Keratinocyte (primary cell): Measurements from ENCODE around the gene PFKFB3. TPM values are rescaled to one million over a fixed set of nuclear protein-coding genes. Genes with fewer than 3 reads are reported as not detected.
A peak's percentile ranks its signal among the peaks of the same experiment; 100 is the strongest.

Source experiments
- DNase-seq: peaks from one replicate; pipeline ENCODE4 v3.0.0-alpha.2; 2011; ENCODE audit warnings: low read depth, missing footprints, low spot score
- FAIRE-seq: peaks from 2 replicates; lab custom pipeline; 2011; peaks lifted over from hg19 to GRCh38; lab: Jason Lieb, UNC
- H2AFZ ChIP-seq: 2 replicates; pipeline ENCODE4 v1.6.0; 2012; ENCODE audit warnings: low read length, control low read depth, inconsistent platforms; ENCODE audit not compliant: control insufficient read depth
- H3K27ac ChIP-seq: 2 replicates; pipeline ENCODE4 v1.5.1; 2011; ENCODE audit warnings: low read length; ENCODE audit not compliant: control insufficient read depth, insufficient read depth
- H3K27me3 ChIP-seq: 3 replicates; pipeline ENCODE4 v1.6.0; 2011; ENCODE audit warnings: low read length; ENCODE audit not compliant: control insufficient read depth, insufficient read depth; ENCODE audit errors: extremely low read depth
- H3K36me3 ChIP-seq, 2 experiments: 2 replicates in 1 of 2; 3 replicates in 1 of 2; pipeline ENCODE4 v1.5.1; 2011; ENCODE audit warnings: low read length in 2 of 2, mild to moderate bottlenecking in 1 of 2; ENCODE audit not compliant: control insufficient read depth in 2 of 2, insufficient read depth in 2 of 2; ENCODE audit errors: extremely low read depth in 1 of 2
- H3K4me1 ChIP-seq: 3 replicates; pipeline ENCODE4 v1.5.1; 2011; ENCODE audit warnings: low read length; ENCODE audit not compliant: control insufficient read depth, insufficient read depth; ENCODE audit errors: extremely low read depth
- H3K4me2 ChIP-seq: 3 replicates; pipeline ENCODE4 v1.6.0; 2011; ENCODE audit warnings: low read depth, low read length; ENCODE audit not compliant: control insufficient read depth, insufficient read depth; ENCODE audit errors: extremely low read depth
- H3K4me3 ChIP-seq, 3 experiments: fragments of 200-600 bp in 1 of 3; sonication (generic) in 1 of 3; 2 replicates in 2 of 3; 3 replicates in 1 of 3; pipeline ENCODE4 v1.5.1; 2011 to 2016; ENCODE audit warnings: low read length in 3 of 3, mild to moderate bottlenecking in 3 of 3, control low read depth in 2 of 3, inconsistent platforms in 1 of 3, low read depth in 1 of 3, mixed read lengths in 1 of 3, mixed run types in 1 of 3, moderate library complexity in 1 of 3; ENCODE audit not compliant: control insufficient read depth in 2 of 3, insufficient read depth in 2 of 3; ENCODE audit errors: extremely low read depth in 1 of 3
- H3K79me2 ChIP-seq: 2 replicates; pipeline ENCODE4 v1.6.0; 2012; ENCODE audit warnings: low read length; ENCODE audit not compliant: control insufficient read depth, insufficient read depth
- H3K9ac ChIP-seq: 3 replicates; pipeline ENCODE4 v1.6.0; 2011; ENCODE audit warnings: low read length; ENCODE audit not compliant: control insufficient read depth, insufficient read depth; ENCODE audit errors: extremely low read depth
- H3K9me1 ChIP-seq: 3 replicates; pipeline ENCODE4 v1.6.0; 2011; ENCODE audit warnings: low read length; ENCODE audit not compliant: control insufficient read depth, insufficient read depth; ENCODE audit errors: extremely low read depth
- H3K9me3 ChIP-seq: 2 replicates; pipeline ENCODE4 v1.5.1; 2012; ENCODE audit warnings: low read depth, low read length; ENCODE audit not compliant: control insufficient read depth
- H4K20me1 ChIP-seq: 3 replicates; pipeline ENCODE4 v1.6.0; 2011; ENCODE audit warnings: low read length; ENCODE audit not compliant: control insufficient read depth, insufficient read depth; ENCODE audit errors: extremely low read depth
- CTCF ChIP-seq, 3 experiments: IDR thresholded peaks in 1 of 3; conservative IDR thresholded peaks in 1 of 3; optimal IDR thresholded peaks in 1 of 3; 2 replicates in 2 of 3; 3 replicates in 1 of 3; pipeline versions ENCODE3 to v1.5.1; 2011; ENCODE audit warnings: low read length in 3 of 3, mild to moderate bottlenecking in 3 of 3, moderate library complexity in 2 of 3, control low read depth in 1 of 3, inconsistent platforms in 1 of 3; ENCODE audit not compliant: insufficient read depth in 2 of 3; ENCODE audit errors: extremely low read depth in 1 of 3
- EZH2 ChIP-seq: IDR thresholded peaks from one replicate; pipeline ENCODE4 v1.6.1; 2012; ENCODE audit warnings: inconsistent platforms, mild to moderate bottlenecking, low read length, moderate library complexity
- dilution Hi-C: fragments of 300-500 bp; cut with MboI; formaldehyde crosslinking; loops from one replicate; pipeline ENCODE4 v1.7.0; 2020; ENCODE audit warnings: low sequenced_read_pairs; ENCODE audit not compliant: extremely low pct_ligation_motif_present
- polyA plus RNA-seq, 5 experiments: library from polyadenylated mRNA; depleted of rRNA in 3 of 5; stranded (reverse) in 3 of 5; stranded (forward) in 1 of 5; unstranded in 1 of 5; fragments of >200 nt; gene quantifications; 1 replicate in 1 of 5; 2 replicates in 3 of 5; 3 replicates in 1 of 5; pipeline versions ENCODE4 v1.2.1 to v1.2.3, GENCODE V29; 2011 to 2012; ENCODE audit warnings: missing spikeins in 2 of 5, low read depth in 1 of 5, low replicate concordance in 1 of 5

The PFKFB3 gene
- polyA plus RNA-seq, 1 donor (not counting 4 experiments of a cell fraction or from before 2014, with no cell fraction given): 18.6 TPM

- no peaks in the 10 kb centered on the region for H3K36me3 ChIP-seq
- H3K4me1 ChIP-seq: peaks cover 16% of the 10 kb centered on the region
- H3K27ac ChIP-seq: peak overlapping the region; percentile 83
- no peak overlapping the region for H3K4me3 ChIP-seq
- no peak for DNase-seq
- no peaks in the 10 kb centered on the region for H3K79me2 ChIP-seq
- H3K9me1 ChIP-seq: no peaks in the 10 kb centered on the region
- dilution Hi-C loops: loop anchor here (25.0 kb wide), 1 partner anchor 113 kb away; no protein-coding TSS in a partner anchor
- no peak for FAIRE-seq
- no peak overlapping the region for H3K9ac ChIP-seq
- no peak overlapping the region for H2AFZ ChIP-seq
- H3K4me2 ChIP-seq: peak overlapping the region; percentile 83
- no peaks in the 10 kb centered on the region for H3K9me3 ChIP-seq
- H3K27me3 ChIP-seq: no peaks in the 10 kb centered on the region
- no peak for TF ChIP-seq EZH2
- no peak for TF ChIP-seq CTCF (optimal IDR thresholded peaks at IDR 0.05 in 1 of 3, IDR thresholded peaks at IDR 0.05 in 1 of 3, conservative IDR thresholded peaks at IDR 0.05 in 1 of 3; ENCODE audit: extremely low read depth in 1 of 3, insufficient read depth in 2 of 3, low read length in 3 of 3)
- H4K20me1 ChIP-seq: no peaks in the 10 kb centered on the region
Observed at GRCh38 chr10:6274484-6274883, 71.8 kb downstream of the PFKFB3 start.

DNA sequence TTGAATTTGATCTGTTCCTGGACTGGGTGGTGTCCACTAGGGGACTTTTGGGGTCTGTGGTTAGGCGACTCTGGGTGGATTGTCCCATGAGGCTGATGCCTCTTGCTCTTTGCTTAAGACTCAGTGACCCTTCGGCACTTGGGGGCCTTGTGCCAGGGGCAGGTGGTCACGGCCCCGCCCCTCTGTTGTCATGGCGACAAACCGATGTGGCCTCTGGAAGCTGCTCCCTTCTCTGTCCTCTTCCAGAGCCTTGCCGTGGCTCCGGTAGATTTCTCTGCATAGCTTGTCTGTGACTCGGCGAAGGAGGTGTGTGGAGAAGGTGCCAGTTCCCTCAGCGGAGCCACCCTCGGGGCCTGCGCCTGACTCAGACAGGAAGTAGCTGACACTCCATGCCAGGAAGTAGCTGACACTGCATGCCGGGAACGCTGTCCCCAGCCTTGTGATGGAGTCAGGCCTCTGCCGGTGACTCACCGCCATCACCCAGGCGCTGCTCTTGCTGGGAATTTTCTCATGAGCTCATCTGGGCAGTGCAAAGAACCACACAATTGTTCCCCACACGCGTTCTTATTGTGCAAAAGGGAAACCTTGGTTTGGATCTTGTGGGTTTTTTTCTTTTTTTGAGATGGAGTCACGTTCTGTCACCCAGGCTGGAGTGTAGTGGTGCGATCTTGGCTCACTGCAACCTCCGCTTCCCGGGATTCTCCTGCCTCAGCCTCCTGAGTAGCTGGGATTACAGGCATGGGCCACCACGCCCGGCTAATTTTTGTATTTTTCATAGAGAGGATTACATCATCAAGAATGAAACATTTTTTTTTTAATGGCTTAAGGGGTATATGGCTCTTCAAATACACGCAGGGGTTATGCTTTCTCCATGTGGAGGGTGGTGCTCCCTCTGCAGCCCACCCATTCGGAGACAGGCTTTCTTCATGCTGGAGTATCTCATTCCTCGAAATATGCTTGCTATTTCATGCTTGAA is 72.6 kb downstream of the PFKFB3 start:
- Histone ChIP-seq H3K27ac (peak overlapping the region; percentile 83), H2AFZ (peak overlapping the region; percentile 49), H3K79me2 (no peaks in the 10 kb centered on the region), H3K36me3 (no peaks in the 10 kb centered on the region), H3K4me2 (peak overlapping the region; percentile 83), H3K9me3 (no peaks in the 10 kb centered on the region), H3K4me1 (peaks cover 19% of the 10 kb centered on the region), H4K20me1 (no peaks in the 10 kb centered on the region), H3K4me3 (peak overlapping the region in 1 of 3 experiments; percentile 20), H3K9ac (peak overlapping the region; percentile 62), H3K9me1 (no peaks in the 10 kb centered on the region), H3K27me3 (no peaks in the 10 kb centered on the region)
- TF ChIP-seq EZH2: no peak
- TF ChIP-seq CTCF (optimal IDR thresholded peaks at IDR 0.05 in 1 of 3, IDR thresholded peaks at IDR 0.05 in 1 of 3, conservative IDR thresholded peaks at IDR 0.05 in 1 of 3; ENCODE audit: extremely low read depth in 1 of 3, insufficient read depth in 2 of 3, low read length in 3 of 3): no peak
- DNase-seq (peak; percentile 93), FAIRE-seq (peak; percentile 92)
- dilution Hi-C loops: no loop called here
